MM.1S (cell line): ENCODE data around the gene CRYZL1.

ENCODE experiments used
- CTCF ChIP-seq: fragments of 300-600 bp; sonication (generic); IDR thresholded peaks from 2 replicates; pipeline ENCODE4 v1.5.1; 2016; ENCODE audit warnings: antibody characterized with exemption, low read length, mixed read lengths
- EZH2 ChIP-seq: fragments of 300-600 bp; sonication (generic); optimal IDR thresholded peaks from 2 replicates; pipeline ENCODE3; 2017; ENCODE audit warnings: low read depth, mild to moderate bottlenecking, antibody characterized with exemption, low read length, mixed read lengths
- EZH2phosphoT487 ChIP-seq: fragments of 300-600 bp; sonication (generic); IDR thresholded peaks from 2 replicates; pipeline ENCODE4 v1.6.1; 2018; ENCODE audit warnings: antibody characterized with exemption, low read length

DNA sequence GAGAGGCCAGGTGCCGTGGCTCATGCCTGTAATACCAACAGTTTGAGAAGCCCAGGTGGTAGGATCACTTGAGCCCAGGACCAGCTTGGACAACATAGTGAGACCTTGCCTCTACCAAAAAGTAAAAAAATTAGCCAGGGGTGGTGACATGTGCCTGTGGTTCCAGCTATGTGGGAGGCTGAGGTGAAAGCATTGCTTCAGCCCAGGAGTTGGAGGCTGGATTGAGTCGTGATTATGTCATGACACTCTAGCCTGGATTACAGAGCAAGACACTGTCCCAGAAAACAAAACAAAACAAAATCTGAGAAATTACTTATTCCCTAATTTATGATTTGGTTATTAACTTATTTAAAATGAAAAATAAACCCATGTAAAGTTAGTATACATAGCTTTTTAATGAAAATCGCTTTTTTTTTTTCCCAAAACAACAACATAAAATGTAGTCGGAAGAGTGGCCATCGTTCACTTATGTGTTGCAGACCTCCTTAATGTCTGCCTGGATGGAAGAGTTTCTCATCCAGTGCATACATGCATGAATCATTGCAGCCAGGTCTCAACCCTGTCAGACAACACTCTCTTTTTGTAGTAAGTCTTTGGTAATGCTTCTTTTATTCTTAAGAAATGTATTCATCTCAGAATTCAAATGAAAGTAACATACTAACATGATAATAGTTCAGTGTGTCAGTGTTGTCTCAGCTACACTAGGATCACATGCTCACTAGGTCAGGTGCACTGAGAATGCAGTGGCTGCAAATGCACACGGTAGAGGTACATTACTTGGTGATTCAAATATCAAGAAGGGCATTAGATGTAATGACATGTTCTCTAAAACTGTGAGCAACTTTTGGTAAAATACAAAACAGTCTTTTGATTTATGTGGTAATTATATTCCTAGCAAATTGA lies 28.8 kb upstream of the CRYZL1 start:
- no peak for TF ChIP-seq EZH2phosphoT487
- TF ChIP-seq CTCF: no peak
- TF ChIP-seq EZH2: no peak
